ENCODE results near the gene MANSC1.

GRCh38 chr12:12278899-12279298, 71.1 kb downstream of the MANSC1 start:
- TF ChIP-seq CTCF (IDR thresholded peaks at IDR 0.05; ENCODE audit: low read depth, low read length, poor library complexity, severe bottlenecking) (no peak), EZH2phosphoT487 (IDR thresholded peaks at IDR 0.05; ENCODE audit: borderline replicate concordance, low read length) (no peak)

Measured in DOHH2 (cell line).